HS-27A (cell line): ENCODE data around the gene ACSS3.
"Not testable (repeated sequence)": the region's sequence is repeated elsewhere in the genome, so short reads cannot be mapped to it uniquely, and the experiment has no call there.

Experiments
- DNase-seq: peaks from one replicate; pipeline ENCODE4 v3.0.0-alpha.2; 2012; ENCODE audit warnings: low read depth, missing footprints

The ACSS3 gene

GRCh38 chr12:81167694-81168093 is 89.8 kb downstream of the ACSS3 start:
- peak; percentile 34 for DNase-seq

GRCh38 chr12:81168445-81168844 is 90.6 kb downstream of the ACSS3 start:
- DNase-seq = no peak

- no peak for DNase-seq
Measured at GRCh38 chr12:81170072-81170471, 92.2 kb downstream of the ACSS3 start.

- no peak for DNase-seq
Measured at GRCh38 chr12:81172851-81173250, 95.0 kb downstream of the ACSS3 start.

GRCh38 chr12:81174664-81175063 is 96.8 kb downstream of the ACSS3 start:
- no peak for DNase-seq

- DNase-seq = no peak
Measured at GRCh38 chr12:81176796-81177195, 98.9 kb downstream of the ACSS3 start.

GRCh38 chr12:81181691-81182090 is 103.8 kb downstream of the ACSS3 start:
- no peak for DNase-seq

GRCh38 chr12:81187686-81188085 is 109.8 kb downstream of the ACSS3 start:
- no peak for DNase-seq

GRCh38 chr12:81196595-81196994 is 118.7 kb downstream of the ACSS3 start:
- no peak for DNase-seq

GRCh38 chr12:81200561-81200960 is 122.7 kb downstream of the ACSS3 start:
- not testable (repeated sequence) for DNase-seq

- no peak for DNase-seq
Measured at GRCh38 chr12:81203671-81204204, 125.9 kb downstream of the ACSS3 start.

GRCh38 chr12:81205416-81205815 is 127.5 kb downstream of the ACSS3 start:
- no peak for DNase-seq

GRCh38 chr12:81206429-81206828 is 128.6 kb downstream of the ACSS3 start:
- no peak for DNase-seq

GRCh38 chr12:81207173-81207572 is 129.3 kb downstream of the ACSS3 start:
- no peak for DNase-seq

- DNase-seq = no peak
Measured at GRCh38 chr12:81207664-81208063, 129.8 kb downstream of the ACSS3 start.

- no peak for DNase-seq
Measured at GRCh38 chr12:81208187-81208911, 130.5 kb downstream of the ACSS3 start.

- DNase-seq = no peak
Measured at GRCh38 chr12:81209012-81209411, 131.1 kb downstream of the ACSS3 start.

GRCh38 chr12:81209772-81210225 is 131.9 kb downstream of the ACSS3 start:
- DNase-seq = not testable (repeated sequence)

GRCh38 chr12:81211306-81211705 is 133.4 kb downstream of the ACSS3 start:
- DNase-seq = no peak

- DNase-seq = no peak
Measured at GRCh38 chr12:81212996-81213696, 135.3 kb downstream of the ACSS3 start.

- no peak for DNase-seq
Measured at GRCh38 chr12:81216739-81217138, 138.9 kb downstream of the ACSS3 start.

- DNase-seq = no peak
Measured at GRCh38 chr12:81221681-81222080, 143.8 kb downstream of the ACSS3 start.
